Endothelial cell (in vitro differentiated cells): ENCODE results near the gene RPH3AL. TPM values are rescaled to one million over a fixed set of nuclear protein-coding genes. Genes with fewer than 3 reads are reported as not detected.

Source experiments
- DNase-seq: peaks from one replicate; pipeline ENCODE4 v3.0.0; 2021; ENCODE audit warnings: low spot score
- H3K27ac Mint-ChIP-seq: one replicate; pipeline ENCODE4 v1.8.0; 2021; ENCODE audit warnings: mixed read lengths, inconsistent platforms; ENCODE audit not compliant: unreplicated experiment
- H3K27me3 Mint-ChIP-seq: one replicate; pipeline ENCODE4 v1.8.0; 2021; ENCODE audit warnings: mild to moderate bottlenecking, moderate library complexity, mixed read lengths, inconsistent platforms; ENCODE audit not compliant: unreplicated experiment
- H3K36me3 Mint-ChIP-seq: one replicate; pipeline ENCODE4 v1.8.0; 2021; ENCODE audit warnings: mild to moderate bottlenecking, low read depth, mixed read lengths, inconsistent platforms; ENCODE audit not compliant: unreplicated experiment
- H3K4me1 Mint-ChIP-seq: one replicate; pipeline ENCODE4 v1.8.0; 2021; ENCODE audit warnings: mild to moderate bottlenecking, mixed read lengths, inconsistent platforms; ENCODE audit not compliant: unreplicated experiment
- H3K4me3 Mint-ChIP-seq: one replicate; pipeline ENCODE4 v1.8.0; 2021; ENCODE audit warnings: mild to moderate bottlenecking, mixed read lengths, inconsistent platforms; ENCODE audit not compliant: unreplicated experiment
- H3K9me3 Mint-ChIP-seq: one replicate; pipeline ENCODE4 v1.8.0; 2021; ENCODE audit warnings: mixed read lengths, inconsistent platforms; ENCODE audit not compliant: unreplicated experiment
- CTCF ChIP-seq: fragments of 200-600 bp; sonication (generic); IDR thresholded peaks from one replicate; pipeline ENCODE4 v1.5.0; 2021; ENCODE audit warnings: antibody characterized with exemption; ENCODE audit not compliant: unreplicated experiment
- total RNA-seq: library from RNA; stranded (reverse); fragmentation: NEBNext Ultra II Directional; extraction: Animal tissue kit (Norgen Biotek cat#: 25700); gene quantifications from one replicate; pipeline ENCODE4 v1.2.1, GENCODE V29; 2021; ENCODE audit not compliant: unreplicated experiment

The RPH3AL gene
- total RNA-seq, 1 donor from 2014 or later = 3.4 TPM

DNA sequence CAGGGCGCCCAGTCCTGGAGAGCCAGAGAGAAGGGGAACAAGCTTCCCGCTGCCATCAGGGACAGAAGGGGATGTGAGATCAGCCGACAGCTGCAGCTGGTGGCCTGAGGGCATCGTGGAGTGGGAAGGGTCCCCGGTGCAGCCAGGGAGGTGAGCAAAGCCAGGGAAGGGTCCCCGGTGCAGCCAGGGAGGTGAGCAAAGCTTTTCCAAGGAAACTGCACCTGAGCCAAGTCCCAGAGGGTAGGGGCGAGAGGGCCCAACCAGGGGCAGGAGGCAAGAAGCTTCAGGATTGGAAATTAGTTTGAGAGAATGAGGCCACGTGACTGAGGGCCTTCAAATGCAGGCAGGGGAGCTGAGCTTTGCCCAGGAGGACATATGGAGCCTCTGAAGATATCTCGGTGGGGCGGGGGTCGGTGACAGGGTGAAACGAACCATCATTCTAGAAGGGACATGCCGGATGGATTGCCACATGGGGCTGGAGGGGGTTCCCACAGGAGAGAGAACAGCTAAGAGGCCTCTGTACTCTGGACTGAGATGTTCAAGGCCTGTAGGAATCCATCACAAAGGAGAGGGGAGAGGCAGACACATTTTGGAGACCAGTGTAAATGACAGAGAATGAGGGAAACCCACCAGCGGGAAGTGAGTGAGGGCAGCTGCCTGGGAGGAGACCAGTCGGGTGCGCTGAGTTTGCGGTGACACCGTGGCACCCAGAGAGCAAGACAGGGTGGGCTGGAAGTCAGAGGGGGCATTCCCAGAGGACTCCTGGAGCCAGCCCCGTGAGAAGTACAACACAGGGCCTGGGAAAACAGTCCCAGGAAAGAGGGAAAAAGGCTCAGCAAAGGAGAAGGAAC lies 31.4 kb upstream of the RPH3AL start:
- peaks cover 10% of the 10 kb centered on the region for H3K4me1 Mint-ChIP-seq
- H3K9me3 Mint-ChIP-seq = no peaks in the 10 kb centered on the region
- peak overlapping the region; percentile 42 for H3K4me3 Mint-ChIP-seq
- H3K27me3 Mint-ChIP-seq = peaks cover 25% of the 10 kb centered on the region
- TF ChIP-seq CTCF = no peak
- DNase-seq = no peak
- H3K27ac Mint-ChIP-seq = no peak overlapping the region
- H3K36me3 Mint-ChIP-seq = peaks cover 11% of the 10 kb centered on the region

DNA sequence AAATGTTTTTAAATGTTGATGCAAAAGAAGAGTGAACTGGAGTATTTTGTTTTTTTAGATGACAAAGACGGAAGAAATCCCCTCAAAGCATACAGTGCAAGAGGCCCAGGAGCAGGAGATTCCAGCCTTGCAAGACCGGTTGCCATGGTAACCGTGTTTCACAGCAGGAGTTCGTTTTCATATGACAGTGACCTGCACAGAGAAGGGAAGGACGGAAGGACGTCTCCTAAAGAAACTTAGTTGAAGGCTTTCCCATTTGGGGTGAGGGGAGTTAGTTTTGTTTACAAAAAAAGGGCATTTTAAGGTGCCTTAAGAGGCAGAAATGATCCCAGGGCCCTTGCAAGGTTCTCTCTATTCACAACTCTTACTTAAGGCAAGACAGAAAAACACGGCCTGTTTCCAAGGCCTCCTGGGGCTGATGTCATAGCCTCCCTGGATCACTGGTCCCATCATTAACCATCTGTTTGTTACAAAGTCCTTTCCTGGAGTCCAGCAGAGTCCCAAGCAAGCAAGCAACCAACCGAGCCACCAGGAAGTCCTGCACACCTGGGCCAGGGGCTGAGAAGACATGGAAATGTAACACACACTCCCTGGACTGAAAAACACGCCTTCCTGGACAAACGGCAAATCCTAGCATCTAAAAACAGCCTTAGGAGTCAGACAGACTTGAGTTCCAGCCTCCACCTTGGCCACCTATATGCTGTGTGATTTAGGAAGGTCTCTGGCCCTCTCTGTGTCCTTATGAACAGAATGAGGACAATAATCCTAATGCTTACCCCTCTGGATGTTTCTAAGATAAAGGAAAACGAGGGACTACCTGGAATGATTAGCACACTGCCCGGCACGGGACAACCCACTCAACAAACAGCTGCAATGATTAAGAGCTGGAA lies 30.3 kb upstream of the RPH3AL start:
- Mint-ChIP-seq H3K27ac (no peak overlapping the region), H3K27me3 (peaks cover 20% of the 10 kb centered on the region), H3K9me3 (no peaks in the 10 kb centered on the region), H3K4me1 (peaks cover 10% of the 10 kb centered on the region), H3K4me3 (peak overlapping the region; percentile 24), H3K36me3 (peaks cover 11% of the 10 kb centered on the region)
- DNase-seq = no peak
- TF ChIP-seq CTCF = no peak

GRCh38 chr17:381941-382643 lies 29.5 kb upstream of the RPH3AL start:
- Mint-ChIP-seq H3K4me1 (peaks cover 10% of the 10 kb centered on the region), H3K27ac (no peak overlapping the region), H3K4me3 (no peak overlapping the region), H3K9me3 (no peaks in the 10 kb centered on the region), H3K36me3 (peaks cover 11% of the 10 kb centered on the region), H3K27me3 (peaks cover 20% of the 10 kb centered on the region)
- TF ChIP-seq CTCF = no peak
- DNase-seq = no peak

DNA sequence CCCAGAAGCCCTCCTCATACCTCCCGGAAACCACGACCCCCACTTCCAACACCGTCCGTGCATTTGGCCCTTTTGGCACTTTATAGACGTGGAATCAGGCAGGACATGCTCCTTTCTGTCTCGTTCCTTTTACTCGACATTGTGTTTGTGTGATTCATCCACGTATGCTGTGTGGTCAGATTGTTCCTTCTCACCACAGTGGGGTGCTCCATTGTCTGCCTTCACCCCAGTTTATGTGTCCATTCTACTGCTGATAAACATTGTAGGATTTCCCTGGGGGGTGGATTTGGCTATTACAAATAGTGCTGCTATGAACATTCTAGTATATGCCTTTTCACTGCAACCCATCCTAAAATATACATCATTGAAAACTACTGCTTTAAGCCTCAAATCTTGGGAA lies 28.9 kb upstream of the RPH3AL start:
- peaks cover 15% of the 10 kb centered on the region for H3K27me3 Mint-ChIP-seq
- H3K4me3 Mint-ChIP-seq = peak overlapping the region; percentile 76
- DNase-seq = no peak
- no peak for TF ChIP-seq CTCF
- H3K9me3 Mint-ChIP-seq = no peaks in the 10 kb centered on the region
- peaks cover 11% of the 10 kb centered on the region for H3K36me3 Mint-ChIP-seq
- peaks cover 10% of the 10 kb centered on the region for H3K4me1 Mint-ChIP-seq
- H3K27ac Mint-ChIP-seq = peak overlapping the region; percentile 27
